Mesothelial cell of epicardium (in vitro differentiated cells): ENCODE data around the gene RABGGTA. TPM values are rescaled to one million over a fixed set of nuclear protein-coding genes. Genes with fewer than 3 reads are reported as not detected.

Experiments
- DNase-seq, 2 experiments: peaks; one replicate each; pipeline ENCODE4 v3.0.0; 2021; ENCODE audit warnings: low spot score in 2 of 2; ENCODE audit not compliant: unreplicated experiment in 2 of 2
- H3K27ac Mint-ChIP-seq: 2 replicates; pipeline ENCODE4 v1.8.0; 2021; ENCODE audit warnings: mixed read lengths
- H3K27me3 Mint-ChIP-seq: 2 replicates; pipeline ENCODE4 v1.8.0; 2021; ENCODE audit warnings: low read depth, mixed read lengths
- H3K36me3 Mint-ChIP-seq: 2 replicates; pipeline ENCODE4 v1.8.0; 2021; ENCODE audit warnings: mixed read lengths
- H3K4me1 Mint-ChIP-seq: 2 replicates; pipeline ENCODE4 v1.8.0; 2021; ENCODE audit warnings: mixed read lengths
- H3K4me3 Mint-ChIP-seq: 2 replicates; pipeline ENCODE4 v1.8.0; 2021; ENCODE audit warnings: mild to moderate bottlenecking, moderate library complexity, mixed read lengths
- H3K9me3 Mint-ChIP-seq: 2 replicates; pipeline ENCODE4 v1.8.0; 2021; ENCODE audit warnings: mixed read lengths
- CTCF ChIP-seq: fragments of 200-600 bp; sonication (generic); IDR thresholded peaks from one replicate; pipeline ENCODE4 v1.5.0; 2021; ENCODE audit warnings: antibody characterized with exemption; ENCODE audit not compliant: unreplicated experiment
- total RNA-seq: library from RNA; stranded (reverse); gene quantifications from 3 replicates; pipeline ENCODE4 v1.2.1, GENCODE V29; 2021

RABGGTA gene
- total RNA-seq, 1 donor from 2014 or later: 28.7 TPM

- DNase-seq: no peak
- peaks cover 26% of the 10 kb centered on the region for H3K4me1 Mint-ChIP-seq
- H3K4me3 Mint-ChIP-seq: peak overlapping the region; percentile 93
- no peaks in the 10 kb centered on the region for H3K9me3 Mint-ChIP-seq
- no peaks in the 10 kb centered on the region for H3K27me3 Mint-ChIP-seq
- H3K36me3 Mint-ChIP-seq: peaks cover 7% of the 10 kb centered on the region
- no peak for TF ChIP-seq CTCF
- H3K27ac Mint-ChIP-seq: peak overlapping the region; percentile 100
These were observed 28.0 kb downstream of the RABGGTA start for GRCh38 chr14:24243336-24243836.

- H3K27me3 Mint-ChIP-seq: no peaks in the 10 kb centered on the region
- peak; percentile 68 for TF ChIP-seq CTCF
- peak overlapping the region; percentile 93 for H3K4me3 Mint-ChIP-seq
- H3K9me3 Mint-ChIP-seq: no peaks in the 10 kb centered on the region
- H3K36me3 Mint-ChIP-seq: peaks cover 18% of the 10 kb centered on the region
- peak overlapping the region; percentile 100 for H3K27ac Mint-ChIP-seq
- peaks cover 32% of the 10 kb centered on the region for H3K4me1 Mint-ChIP-seq
- DNase-seq: peak; percentile 91 to 94
These were observed 29.5 kb downstream of the RABGGTA start for GRCh38 chr14:24241829-24242443.

GRCh38 chr14:24240110-24240918 is 31.1 kb downstream of the RABGGTA start:
- no peak for TF ChIP-seq CTCF
- H3K9me3 Mint-ChIP-seq: no peaks in the 10 kb centered on the region
- no peak for DNase-seq
- H3K27me3 Mint-ChIP-seq: no peaks in the 10 kb centered on the region
- peaks cover 29% of the 10 kb centered on the region for H3K36me3 Mint-ChIP-seq
- H3K4me3 Mint-ChIP-seq: peak overlapping the region; percentile 93
- H3K4me1 Mint-ChIP-seq: peaks cover 34% of the 10 kb centered on the region
- no peak overlapping the region for H3K27ac Mint-ChIP-seq

GRCh38 chr14:24238527-24239037 is 32.8 kb downstream of the RABGGTA start:
- no peak for TF ChIP-seq CTCF
- Mint-ChIP-seq H3K36me3 (peaks cover 29% of the 10 kb centered on the region), H3K27me3 (no peaks in the 10 kb centered on the region), H3K9me3 (no peaks in the 10 kb centered on the region), H3K27ac (peak overlapping the region; percentile 51), H3K4me1 (peaks cover 43% of the 10 kb centered on the region), H3K4me3 (no peak overlapping the region)
- DNase-seq: no peak

GRCh38 chr14:24238123-24238522 is 33.3 kb downstream of the RABGGTA start:
- no peaks in the 10 kb centered on the region for H3K27me3 Mint-ChIP-seq
- peaks cover 46% of the 10 kb centered on the region for H3K4me1 Mint-ChIP-seq
- H3K4me3 Mint-ChIP-seq: no peak overlapping the region
- H3K36me3 Mint-ChIP-seq: peaks cover 29% of the 10 kb centered on the region
- no peaks in the 10 kb centered on the region for H3K9me3 Mint-ChIP-seq
- no peak for TF ChIP-seq CTCF
- H3K27ac Mint-ChIP-seq: peak overlapping the region; percentile 51
- DNase-seq: no peak
